HepG2 (cell line): ENCODE measurements around the gene RNF149. TPM values are rescaled to one million over a fixed set of nuclear protein-coding genes. Genes with fewer than 3 reads are reported as not detected.

ENCODE experiments used
- ARNT2 ChIP-seq: sonication (generic); formaldehyde crosslinking; IDR thresholded peaks from 2 replicates; pipeline ENCODE4 v1.8.0; 2022; ENCODE audit warnings: mild to moderate bottlenecking, low read depth, missing genetic modification reagents, moderate library complexity
- ELF3 ChIP-seq: IDR thresholded peaks from 2 replicates; pipeline ENCODE4 v1.6.1; 2016; ENCODE audit warnings: missing genetic modification reagents, missing compliant biosample characterization
- FOXO1 ChIP-seq: sonication (generic); formaldehyde crosslinking; IDR thresholded peaks from 2 replicates; pipeline ENCODE4 v1.4.0; 2020; ENCODE audit warnings: missing genetic modification reagents
- JUNB ChIP-seq: sonication (generic); formaldehyde crosslinking; IDR thresholded peaks from 2 replicates; pipeline ENCODE4 v1.8.0; 2022; ENCODE audit warnings: missing genetic modification reagents, mild to moderate bottlenecking, borderline replicate concordance
- KDM5B ChIP-seq: sonication (generic); formaldehyde crosslinking; IDR thresholded peaks from 2 replicates; pipeline ENCODE4 v1.4.0; 2020; ENCODE audit warnings: missing genetic modification reagents, mild to moderate bottlenecking, borderline replicate concordance
- NCOA5 ChIP-seq: sonication (generic); formaldehyde crosslinking; IDR thresholded peaks from 2 replicates; pipeline ENCODE4 v1.4.0; 2020; ENCODE audit warnings: missing genetic modification reagents
- NR2F2 ChIP-seq: IDR thresholded peaks from 2 replicates; pipeline ENCODE4 v1.6.1; 2012; ENCODE audit warnings: low read depth, inconsistent platforms, borderline replicate concordance
- SOX5 ChIP-seq: IDR thresholded peaks from 2 replicates; pipeline ENCODE4 v1.6.1; 2016; ENCODE audit warnings: borderline replicate concordance
- SUZ12 ChIP-seq: fragments of 150-350 bp; IDR thresholded peaks from 2 replicates; pipeline ENCODE4 v1.6.1; 2014; ENCODE audit warnings: low read depth, low read length
- ZBTB42 ChIP-seq: sonication (generic); formaldehyde crosslinking; IDR thresholded peaks from 2 replicates; pipeline ENCODE4 v1.5.0; 2020; ENCODE audit warnings: mild to moderate bottlenecking, missing genetic modification reagents
- ZC3H4 ChIP-seq: sonication (generic); formaldehyde crosslinking; IDR thresholded peaks from 2 replicates; pipeline ENCODE4 v1.4.0; 2020; ENCODE audit warnings: missing genetic modification reagents, borderline replicate concordance
- ZFP82 ChIP-seq: sonication (generic); formaldehyde crosslinking; IDR thresholded peaks from 2 replicates; pipeline ENCODE4 v1.5.1; 2020; ENCODE audit warnings: mild to moderate bottlenecking, missing genetic modification reagents, borderline replicate concordance
- ZFYVE20 ChIP-seq: sonication (generic); formaldehyde crosslinking; IDR thresholded peaks from 2 replicates; pipeline ENCODE4 v1.8.0; 2023; ENCODE audit warnings: low read depth, mild to moderate bottlenecking, moderate library complexity, missing genetic modification reagents, borderline replicate concordance
- ZNF274 ChIP-seq: sonication (generic); formaldehyde crosslinking; IDR thresholded peaks from 2 replicates; pipeline ENCODE4 v1.5.1; 2020; ENCODE audit warnings: mild to moderate bottlenecking, missing genetic modification reagents
- ZNF33A ChIP-seq: sonication (generic); formaldehyde crosslinking; IDR thresholded peaks from 2 replicates; pipeline ENCODE4 v1.5.1; 2020; ENCODE audit warnings: missing genetic modification reagents, mild to moderate bottlenecking, moderate library complexity, borderline replicate concordance
- ZNF761 ChIP-seq: sonication (generic); formaldehyde crosslinking; conservative IDR thresholded peaks from 2 replicates; pipeline ENCODE4 v1.4.0; 2020; ENCODE audit warnings: mild to moderate bottlenecking, missing genetic modification reagents
- ZNF781 ChIP-seq: sonication (generic); formaldehyde crosslinking; IDR thresholded peaks from 2 replicates; pipeline ENCODE4 v1.5.1; 2020; ENCODE audit warnings: borderline replicate concordance, mild to moderate bottlenecking, missing genetic modification reagents; ENCODE audit errors: not compliant biosample characterization
- polyA plus RNA-seq, 8 experiments: library from polyadenylated mRNA; depleted of rRNA in 3 of 8; stranded (reverse) in 7 of 8; unstranded in 1 of 8; fragments of >200 nt; fragmentation: Illumina TruSeq in 4 of 8; extraction: Trizol in 4 of 8; gene quantifications; 2 replicates each; pipeline versions ENCODE4 v1.2.1 to v1.2.3, GENCODE V29; 2011 to 2016; ENCODE audit warnings: low read depth in 4 of 8, missing spikeins in 1 of 8, mixed read lengths in 1 of 8; ENCODE audit not compliant: insufficient read depth in 1 of 8
- total RNA-seq, 5 experiments: library from RNA; depleted of rRNA; stranded (reverse); fragments of >200 nt; fragmentation: Illumina TruSeq; extraction: Trizol; gene quantifications; 2 replicates each; pipeline ENCODE4 v1.2.3, GENCODE V29; 2016; ENCODE audit warnings: low read depth in 1 of 5
- TF ChIP-seq, protein P1 (sequence below): IDR thresholded peaks from 2 replicates; pipeline ENCODE4 v1.6.1; 2012; ENCODE audit warnings: low read depth, low read length, improper control_type of control experiment
- TF ChIP-seq, protein P2 (sequence below): sonication (generic); formaldehyde crosslinking; IDR thresholded peaks from 2 replicates; pipeline ENCODE4 v1.8.1; 2023; ENCODE audit warnings: missing genetic modification reagents, mild to moderate bottlenecking, borderline replicate concordance
- TF ChIP-seq, protein P3 (sequence below): sonication (generic); formaldehyde crosslinking; IDR thresholded peaks from 2 replicates; pipeline ENCODE4 v1.4.0; 2020; ENCODE audit warnings: missing genetic modification reagents
- TF ChIP-seq, protein P4 (sequence below): sonication (generic); formaldehyde crosslinking; IDR thresholded peaks from 2 replicates; pipeline ENCODE4 v1.4.0; 2020; ENCODE audit warnings: missing genetic modification reagents, borderline replicate concordance
- TF ChIP-seq, protein P5 (sequence below): sonication (generic); formaldehyde crosslinking; IDR thresholded peaks from 2 replicates; pipeline ENCODE4 v1.5.0; 2020; ENCODE audit warnings: missing genetic modification reagents
- TF ChIP-seq, protein P6 (sequence below): sonication (generic); formaldehyde crosslinking; IDR thresholded peaks from 2 replicates; pipeline ENCODE4 v1.4.0; 2020; ENCODE audit warnings: mild to moderate bottlenecking, missing genetic modification reagents

The RNF149 gene
- total and polyA plus RNA-seq, 2 of the 13 experiments (the other 11 are each of a cell fraction or from before 2014, with no cell fraction given): 87.6 to 109 TPM

DNA sequence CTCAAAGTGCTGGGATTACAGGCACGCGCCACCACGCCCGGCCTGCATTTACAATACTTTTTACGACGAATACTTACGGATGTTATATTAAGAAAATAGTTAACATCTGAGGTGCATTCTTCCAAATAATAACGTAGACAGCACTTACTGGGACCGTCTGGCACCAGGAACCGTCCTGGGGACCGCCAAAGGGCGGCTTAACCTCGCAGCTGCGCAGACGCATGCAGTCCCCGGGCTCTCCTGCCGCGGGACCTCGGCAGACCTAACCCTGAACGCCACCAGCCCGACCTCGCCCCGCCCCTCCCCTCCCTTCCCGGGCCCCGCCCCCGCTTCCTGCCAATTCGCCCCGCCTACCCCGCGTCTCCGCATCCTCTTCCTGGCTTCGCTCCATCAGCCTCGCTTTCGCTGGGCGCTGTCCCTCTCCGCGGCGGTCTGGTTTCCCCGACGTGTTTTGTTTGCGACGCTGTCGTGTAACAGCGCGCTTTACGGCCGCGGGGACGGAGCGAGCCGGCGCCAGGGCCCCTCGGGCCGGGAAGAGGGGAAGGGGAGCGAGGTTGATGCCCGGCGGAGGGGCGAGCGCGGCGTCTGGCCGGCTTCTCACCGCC lies 56.0 kb downstream of the RNF149 start, which contains the start of gene CNOT11 (continued):
- TF ChIP-seq, protein P1, sequence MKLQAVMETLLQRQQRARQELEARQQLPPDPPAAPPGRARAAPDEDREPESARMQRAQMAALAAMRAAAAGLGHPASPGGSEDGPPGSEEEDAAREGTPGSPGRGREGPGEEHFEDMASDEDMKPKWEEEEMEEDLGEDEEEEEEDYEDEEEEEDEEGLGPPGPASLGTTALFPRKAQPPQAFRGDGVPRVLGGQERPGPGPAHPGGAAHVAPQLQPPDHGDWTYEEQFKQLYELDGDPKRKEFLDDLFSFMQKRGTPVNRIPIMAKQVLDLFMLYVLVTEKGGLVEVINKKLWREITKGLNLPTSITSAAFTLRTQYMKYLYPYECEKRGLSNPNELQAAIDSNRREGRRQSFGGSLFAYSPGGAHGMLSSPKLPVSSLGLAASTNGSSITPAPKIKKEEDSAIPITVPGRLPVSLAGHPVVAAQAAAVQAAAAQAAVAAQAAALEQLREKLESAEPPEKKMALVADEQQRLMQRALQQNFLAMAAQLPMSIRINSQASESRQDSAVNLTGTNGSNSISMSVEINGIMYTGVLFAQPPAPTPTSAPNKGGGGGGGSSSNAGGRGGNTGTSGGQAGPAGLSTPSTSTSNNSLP: no peak
- TF ChIP-seq NR2F2 (peak; percentile 40; the same call in 1 of the 2 replicates), SUZ12 (no peak), ZNF781 (CRISPR knock-in tag) (no peak), NCOA5 (CRISPR knock-in tag) (no peak), ARNT2 (CRISPR knock-in tag) (peak; percentile 91), ZBTB42 (CRISPR knock-in tag) (peak; percentile 79; the same call in 1 of the 2 replicates), ZC3H4 (CRISPR knock-in tag) (no peak), ZFYVE20 (CRISPR knock-in tag) (no peak), ELF3 (peak; percentile 77), ZNF274 (CRISPR knock-in tag) (no peak; the same call in 1 of the 2 replicates), JUNB (no peak), SOX5 (peak; percentile 42; the same call in 1 of the 2 replicates), ZNF33A (CRISPR knock-in tag) (no peak), FOXO1 (CRISPR knock-in tag) (peak; percentile 79), KDM5B (CRISPR knock-in tag) (peak; percentile 73; the same call in 1 of the 2 replicates), ZNF761 (CRISPR knock-in tag) (peak; percentile 90; the same call in 1 of the 2 replicates), ZFP82 (CRISPR knock-in tag) (0 out of 2 replicates have a peak, but pooled peaks have one; percentile 44)
- TF ChIP-seq, protein P2, sequence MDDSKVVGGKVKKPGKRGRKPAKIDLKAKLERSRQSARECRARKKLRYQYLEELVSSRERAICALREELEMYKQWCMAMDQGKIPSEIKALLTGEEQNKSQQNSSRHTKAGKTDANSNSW (CRISPR knock-in tag): no peak
- TF ChIP-seq, protein P3, sequence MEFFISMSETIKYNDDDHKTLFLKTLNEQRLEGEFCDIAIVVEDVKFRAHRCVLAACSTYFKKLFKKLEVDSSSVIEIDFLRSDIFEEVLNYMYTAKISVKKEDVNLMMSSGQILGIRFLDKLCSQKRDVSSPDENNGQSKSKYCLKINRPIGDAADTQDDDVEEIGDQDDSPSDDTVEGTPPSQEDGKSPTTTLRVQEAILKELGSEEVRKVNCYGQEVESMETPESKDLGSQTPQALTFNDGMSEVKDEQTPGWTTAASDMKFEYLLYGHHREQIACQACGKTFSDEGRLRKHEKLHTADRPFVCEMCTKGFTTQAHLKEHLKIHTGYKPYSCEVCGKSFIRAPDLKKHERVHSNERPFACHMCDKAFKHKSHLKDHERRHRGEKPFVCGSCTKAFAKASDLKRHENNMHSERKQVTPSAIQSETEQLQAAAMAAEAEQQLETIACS (CRISPR knock-in tag): no peak; the same call in 1 of the 2 replicates
- TF ChIP-seq, protein P4, sequence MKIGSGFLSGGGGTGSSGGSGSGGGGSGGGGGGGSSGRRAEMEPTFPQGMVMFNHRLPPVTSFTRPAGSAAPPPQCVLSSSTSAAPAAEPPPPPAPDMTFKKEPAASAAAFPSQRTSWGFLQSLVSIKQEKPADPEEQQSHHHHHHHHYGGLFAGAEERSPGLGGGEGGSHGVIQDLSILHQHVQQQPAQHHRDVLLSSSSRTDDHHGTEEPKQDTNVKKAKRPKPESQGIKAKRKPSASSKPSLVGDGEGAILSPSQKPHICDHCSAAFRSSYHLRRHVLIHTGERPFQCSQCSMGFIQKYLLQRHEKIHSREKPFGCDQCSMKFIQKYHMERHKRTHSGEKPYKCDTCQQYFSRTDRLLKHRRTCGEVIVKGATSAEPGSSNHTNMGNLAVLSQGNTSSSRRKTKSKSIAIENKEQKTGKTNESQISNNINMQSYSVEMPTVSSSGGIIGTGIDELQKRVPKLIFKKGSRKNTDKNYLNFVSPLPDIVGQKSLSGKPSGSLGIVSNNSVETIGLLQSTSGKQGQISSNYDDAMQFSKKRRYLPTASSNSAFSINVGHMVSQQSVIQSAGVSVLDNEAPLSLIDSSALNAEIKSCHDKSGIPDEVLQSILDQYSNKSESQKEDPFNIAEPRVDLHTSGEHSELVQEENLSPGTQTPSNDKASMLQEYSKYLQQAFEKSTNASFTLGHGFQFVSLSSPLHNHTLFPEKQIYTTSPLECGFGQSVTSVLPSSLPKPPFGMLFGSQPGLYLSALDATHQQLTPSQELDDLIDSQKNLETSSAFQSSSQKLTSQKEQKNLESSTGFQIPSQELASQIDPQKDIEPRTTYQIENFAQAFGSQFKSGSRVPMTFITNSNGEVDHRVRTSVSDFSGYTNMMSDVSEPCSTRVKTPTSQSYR (CRISPR knock-in tag): no peak
- TF ChIP-seq, protein P5, sequence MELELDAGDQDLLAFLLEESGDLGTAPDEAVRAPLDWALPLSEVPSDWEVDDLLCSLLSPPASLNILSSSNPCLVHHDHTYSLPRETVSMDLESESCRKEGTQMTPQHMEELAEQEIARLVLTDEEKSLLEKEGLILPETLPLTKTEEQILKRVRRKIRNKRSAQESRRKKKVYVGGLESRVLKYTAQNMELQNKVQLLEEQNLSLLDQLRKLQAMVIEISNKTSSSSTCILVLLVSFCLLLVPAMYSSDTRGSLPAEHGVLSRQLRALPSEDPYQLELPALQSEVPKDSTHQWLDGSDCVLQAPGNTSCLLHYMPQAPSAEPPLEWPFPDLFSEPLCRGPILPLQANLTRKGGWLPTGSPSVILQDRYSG (CRISPR knock-in tag): no peak
- TF ChIP-seq, protein P6, sequence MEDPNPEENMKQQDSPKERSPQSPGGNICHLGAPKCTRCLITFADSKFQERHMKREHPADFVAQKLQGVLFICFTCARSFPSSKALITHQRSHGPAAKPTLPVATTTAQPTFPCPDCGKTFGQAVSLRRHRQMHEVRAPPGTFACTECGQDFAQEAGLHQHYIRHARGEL: no peak
